CD8-positive, alpha-beta memory T cell (primary cell): Measurements from ENCODE around the gene EHMT1. TPM values are rescaled to one million over a fixed set of nuclear protein-coding genes. Genes with fewer than 3 reads are reported as not detected.
"Not testable (repeated sequence)": the region's sequence is repeated elsewhere in the genome, so short reads cannot be mapped to it uniquely, and the experiment has no call there.

Source experiments
- CTCF ChIA-PET: fragments of 350-600 bp; sonication (Branson Sonifier 250); formaldehyde crosslinking; loops from one replicate; lab custom pipeline; 2021; ENCODE audit warnings: antibody characterized with exemption; lab: Charles Lee
- POLR2A ChIA-PET: fragments of 350-600 bp; sonication (Branson Sonifier 250); formaldehyde crosslinking; loops from one replicate; lab custom pipeline; 2021; ENCODE audit warnings: antibody characterized with exemption; lab: Charles Lee
- DNase-seq, 5 donors: peaks; one replicate each; pipeline versions ENCODE4 v3.0.0 to v3.0.0-alpha.2; 2020 to 2022; ENCODE audit warnings: mixed read lengths in 1 of 5
- H3K27ac ChIP-seq: one replicate; pipeline ENCODE4 v1.7.0; 2013; ENCODE audit warnings: low read depth, mild to moderate bottlenecking, low read length, moderate library complexity
- H3K27me3 ChIP-seq: 2 replicates; pipeline ENCODE4 v1.7.0; 2013; ENCODE audit warnings: low read length, mild to moderate bottlenecking; ENCODE audit not compliant: insufficient read depth, poor library complexity, severe bottlenecking
- H3K36me3 ChIP-seq: 2 replicates; pipeline ENCODE4 v1.7.0; 2013; ENCODE audit warnings: mild to moderate bottlenecking, low read length, moderate library complexity; ENCODE audit not compliant: insufficient read depth
- H3K4me1 ChIP-seq: 2 replicates; pipeline ENCODE4 v1.7.0; 2013; ENCODE audit warnings: mild to moderate bottlenecking, low read length, moderate library complexity; ENCODE audit not compliant: insufficient read depth
- H3K4me3 ChIP-seq: 2 replicates; pipeline ENCODE4 v1.7.0; 2013; ENCODE audit warnings: mild to moderate bottlenecking, low read length
- H3K9me3 ChIP-seq: 2 replicates; pipeline ENCODE4 v1.7.0; 2013; ENCODE audit warnings: mild to moderate bottlenecking, low read length
- H3K27ac Mint-ChIP-seq, 8 donors: one replicate each; pipeline ENCODE4 v1.8.0; 2020 to 2021; ENCODE audit warnings: mixed read lengths in 8 of 8, mild to moderate bottlenecking in 6 of 8, inconsistent platforms in 3 of 8, moderate library complexity in 3 of 8
- H3K27me3 Mint-ChIP-seq, 2 donors: one replicate each; pipeline ENCODE4 v1.8.0; 2020 to 2021; ENCODE audit warnings: mixed read lengths in 2 of 2, mild to moderate bottlenecking in 1 of 2, moderate library complexity in 1 of 2
- H3K36me3 Mint-ChIP-seq, 3 donors: one replicate each; pipeline ENCODE4 v1.8.0; 2020 to 2021; ENCODE audit warnings: mixed read lengths in 3 of 3, inconsistent platforms in 1 of 3, mild to moderate bottlenecking in 1 of 3
- H3K4me1 Mint-ChIP-seq, 3 donors: one replicate each; pipeline ENCODE4 v1.8.0; 2020 to 2021; ENCODE audit warnings: mixed read lengths in 3 of 3, inconsistent platforms in 1 of 3, mild to moderate bottlenecking in 1 of 3
- H3K4me3 Mint-ChIP-seq, 7 donors: one replicate each; pipeline ENCODE4 v1.8.0; 2020 to 2021; ENCODE audit warnings: mixed read lengths in 7 of 7, mild to moderate bottlenecking in 6 of 7, moderate library complexity in 4 of 7, inconsistent platforms in 2 of 7
- H3K9me3 Mint-ChIP-seq, 5 donors: one replicate each; pipeline ENCODE4 v1.8.0; 2020 to 2022; ENCODE audit warnings: mixed read lengths in 5 of 5, mild to moderate bottlenecking in 3 of 5, moderate library complexity in 2 of 5, inconsistent platforms in 1 of 5
- polyA plus RNA-seq: library from polyadenylated mRNA; unstranded; fragments of 300-500 nt; fragmentation: Illumina TruSeq; gene quantifications from one replicate; pipeline ENCODE4 v1.2.3, GENCODE V29; 2021
- total RNA-seq, 2 experiments: library from RNA; stranded (reverse); gene quantifications; one replicate each; pipeline ENCODE4 v1.2.3, GENCODE V29; 2021

The EHMT1 gene
- total and polyA plus RNA-seq, 3 experiments from 2014 or later = 37.0 to 74.6 (median 68.9) TPM

DNA sequence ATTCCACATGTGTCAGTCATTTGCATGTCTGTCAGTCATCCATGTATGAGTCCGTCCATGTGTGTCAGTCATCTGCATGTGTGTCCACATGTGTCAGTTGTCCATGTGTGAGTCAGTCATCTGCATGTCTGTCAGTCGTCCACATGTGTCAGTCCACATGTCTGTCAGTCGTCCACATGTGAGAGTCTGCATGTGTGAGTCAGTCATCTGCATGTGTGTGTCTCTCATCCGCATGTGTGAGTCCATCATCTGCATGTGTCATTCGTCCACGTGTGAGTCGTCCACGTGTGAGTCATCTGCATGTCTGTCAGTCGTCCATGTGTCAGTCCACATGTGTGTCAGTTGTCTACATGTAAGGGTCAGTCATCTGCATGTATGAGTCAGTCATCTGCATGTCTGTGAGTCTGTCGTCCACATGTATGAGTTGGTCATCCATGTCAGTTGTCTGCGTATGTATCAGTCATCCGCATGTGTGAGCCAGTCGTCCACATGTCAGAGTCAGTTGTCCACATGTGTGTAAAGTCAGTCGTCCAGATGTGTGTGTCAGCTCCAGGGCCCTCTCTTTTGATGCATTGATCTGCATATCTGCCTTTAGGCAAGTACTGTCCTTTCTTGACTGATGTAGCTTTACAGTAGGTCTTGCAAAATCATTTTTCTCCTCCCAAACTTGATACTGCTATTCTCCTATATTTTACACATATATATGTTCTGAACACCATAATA, 186.3 kb downstream of the EHMT1 start:
- Mint-ChIP-seq H3K4me1 (peaks cover 15 to 25% (median 21%) of the 10 kb centered on the region in 3 donors), H3K27me3 (no peaks in the 10 kb centered on the region), H3K27ac (peak overlapping the region in 3 of 8 donors; percentile 0 to 61 (median 23)), H3K4me3 (no peak overlapping the region), H3K9me3 (no peaks in the 10 kb centered on the region), H3K36me3 (peaks cover 0 to 68% (median 8%) of the 10 kb centered on the region in 3 donors)
- Histone ChIP-seq H3K4me1 (peaks cover 7% of the 10 kb centered on the region), H3K4me3 (no peak overlapping the region), H3K27me3 (no peaks in the 10 kb centered on the region), H3K27ac (no peak overlapping the region), H3K36me3 (peaks cover 7% of the 10 kb centered on the region), H3K9me3 (no peaks in the 10 kb centered on the region)
- ChIA-PET CTCF (no interaction called here), POLR2A (no interaction called here)
- DNase-seq = no peak

DNA sequence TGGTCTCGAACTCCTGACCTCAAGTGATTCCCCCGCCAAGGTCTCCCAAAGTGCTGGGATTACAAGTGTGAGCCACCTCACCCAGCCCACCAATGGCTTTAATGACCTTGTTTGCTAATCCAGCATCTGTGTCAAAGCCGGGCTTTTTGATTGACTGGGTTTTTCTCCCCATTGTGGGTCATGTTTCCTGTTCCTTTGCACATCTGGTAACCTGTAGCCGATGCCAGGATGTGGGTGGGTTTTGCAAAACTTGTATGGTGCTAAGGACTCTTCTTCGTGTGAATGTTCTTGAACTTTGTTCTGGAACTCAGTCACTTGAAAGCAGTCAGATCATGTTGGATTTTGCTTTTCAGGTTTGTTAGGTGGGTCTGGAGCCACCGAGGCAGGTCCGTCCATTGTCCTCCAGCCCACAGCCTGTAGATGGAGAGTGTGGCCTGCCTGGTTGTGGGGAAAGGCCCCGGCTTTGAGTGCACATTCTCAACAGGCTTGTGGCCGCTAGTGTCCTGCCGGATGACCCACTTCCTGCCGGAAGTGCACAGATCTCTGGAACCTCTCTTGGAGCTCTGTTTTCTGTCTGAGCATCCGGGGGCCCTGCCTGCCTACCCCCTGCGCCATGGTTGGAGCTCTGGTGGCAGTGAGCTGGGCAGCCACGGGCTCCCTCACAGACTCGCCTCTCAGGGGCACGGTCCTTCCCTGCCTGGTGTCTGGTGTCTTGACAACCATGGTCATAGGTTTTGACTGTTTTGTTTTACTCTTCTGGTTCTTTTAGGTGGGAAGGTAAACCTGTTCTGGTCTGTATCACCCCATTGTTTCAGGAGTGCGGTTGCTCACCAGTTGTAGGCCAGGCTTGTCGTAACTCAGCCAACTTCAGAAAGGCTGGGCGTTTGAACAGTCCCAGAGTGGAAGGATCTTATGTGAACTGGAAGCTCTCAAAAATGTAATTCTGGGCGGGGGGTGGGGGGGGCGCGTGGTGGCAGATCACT, 189.2 kb downstream of the EHMT1 start:
- no peak overlapping the region for H3K4me3 ChIP-seq
- ChIA-PET CTCF (no interaction called here), POLR2A (interaction anchor here (0.6 kb wide), 1 partner anchor 86 kb away, joined by 3 read pairs; no protein-coding TSS in a partner anchor)
- H3K27ac Mint-ChIP-seq = peak overlapping the region in 7 of 8 donors; percentile 4 to 88 (median 67)
- H3K27ac ChIP-seq = no peak overlapping the region
- peak in 2 of 5 donors; percentile 5 to 18 for DNase-seq
- H3K27me3 Mint-ChIP-seq = no peaks in the 10 kb centered on the region
- peaks cover 8% of the 10 kb centered on the region for H3K36me3 ChIP-seq
- peak overlapping the region in 2 of 7 donors; percentile 28 to 51 for H3K4me3 Mint-ChIP-seq
- H3K9me3 Mint-ChIP-seq = no peaks in the 10 kb centered on the region
- H3K4me1 Mint-ChIP-seq = peaks cover 16 to 25% (median 21%) of the 10 kb centered on the region in 3 donors
- H3K9me3 ChIP-seq = no peaks in the 10 kb centered on the region
- peaks cover 7% of the 10 kb centered on the region for H3K4me1 ChIP-seq
- H3K36me3 Mint-ChIP-seq = peaks cover 3 to 62% (median 5%) of the 10 kb centered on the region in 3 donors
- H3K27me3 ChIP-seq = no peaks in the 10 kb centered on the region

DNA sequence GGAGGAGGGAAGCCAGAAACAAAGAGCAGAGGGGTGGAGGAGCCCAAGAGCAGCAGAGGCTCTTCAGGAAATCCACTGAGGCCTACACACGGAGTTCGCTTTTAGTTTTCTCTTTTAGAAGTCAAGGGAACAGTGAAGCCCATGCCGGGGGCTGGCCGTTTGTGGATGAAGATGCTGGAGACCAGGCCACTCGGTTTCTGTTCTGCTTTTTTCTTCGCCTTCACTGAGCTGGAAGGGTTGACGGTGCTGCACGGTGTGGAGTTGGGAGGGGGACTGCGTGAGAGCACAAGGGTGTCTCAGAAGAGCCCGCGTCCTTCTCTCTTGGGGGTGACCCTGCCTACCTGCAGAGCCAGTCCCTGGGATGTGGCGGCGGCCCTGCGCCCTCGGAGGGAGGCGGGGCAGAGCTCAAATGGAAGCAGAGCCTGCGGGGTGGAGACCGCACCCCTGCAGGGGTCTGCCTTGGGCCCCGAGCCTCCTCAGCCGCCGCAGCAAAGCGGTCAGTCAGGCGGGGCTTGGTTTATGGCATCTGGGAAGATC, 190.3 kb downstream of the EHMT1 start:
- no peak overlapping the region for H3K27ac ChIP-seq
- no peak overlapping the region for H3K4me3 Mint-ChIP-seq
- CTCF ChIA-PET = no interaction called here
- H3K4me1 Mint-ChIP-seq = peaks cover 16 to 25% (median 21%) of the 10 kb centered on the region in 3 donors
- peaks cover 3 to 59% (median 3%) of the 10 kb centered on the region in 3 donors for H3K36me3 Mint-ChIP-seq
- H3K9me3 Mint-ChIP-seq = no peaks in the 10 kb centered on the region
- DNase-seq = no peak
- no peaks in the 10 kb centered on the region for H3K9me3 ChIP-seq
- H3K4me1 ChIP-seq = peaks cover 7% of the 10 kb centered on the region
- no peak overlapping the region for H3K27ac Mint-ChIP-seq
- POLR2A ChIA-PET = interaction anchor here (0.6 kb wide), 1 partner anchor 88 kb away, joined by 3 read pairs; no protein-coding TSS in a partner anchor
- no peaks in the 10 kb centered on the region for H3K27me3 Mint-ChIP-seq
- H3K27me3 ChIP-seq = no peaks in the 10 kb centered on the region
- no peak overlapping the region for H3K4me3 ChIP-seq
- peaks cover 14% of the 10 kb centered on the region for H3K36me3 ChIP-seq

DNA sequence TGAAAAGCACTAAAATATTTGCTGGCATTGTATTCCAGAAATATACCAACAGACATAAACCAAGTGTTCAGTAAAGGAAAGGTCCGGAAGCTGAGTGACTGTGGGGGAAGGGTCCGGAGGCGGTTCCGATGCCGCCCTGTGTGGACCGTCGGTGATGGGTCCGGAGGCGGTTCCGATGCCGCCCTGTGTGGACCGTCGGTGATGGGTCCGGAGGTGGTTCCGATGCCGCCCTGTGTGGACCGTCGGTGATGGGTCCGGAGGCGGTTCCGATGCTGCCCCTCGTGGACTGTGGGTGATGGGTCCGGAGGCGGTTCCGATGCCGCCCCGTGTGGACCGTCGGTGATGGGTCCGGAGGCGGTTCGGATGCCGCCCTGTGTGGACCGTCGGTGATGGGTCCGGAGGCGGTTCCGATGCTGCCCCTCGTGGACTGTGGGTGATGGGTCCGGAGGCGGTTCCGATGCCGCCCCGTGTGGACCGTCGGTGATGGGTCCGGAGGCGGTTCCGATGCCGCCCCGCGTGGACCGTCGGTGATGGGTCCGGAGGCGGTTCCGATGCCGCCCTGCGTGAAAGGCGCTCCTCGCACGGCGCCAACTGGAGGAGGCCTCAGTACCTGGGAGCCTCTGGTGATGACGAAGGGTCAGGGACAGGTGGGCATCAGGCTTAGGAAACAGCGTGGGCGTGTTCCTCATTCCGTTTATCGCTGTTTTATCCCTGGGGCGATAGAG, 191.1 kb downstream of the EHMT1 start:
- H3K9me3 Mint-ChIP-seq, H3K9me3 ChIP-seq, H3K4me1 ChIP-seq, H3K27me3 Mint-ChIP-seq, H3K4me3 ChIP-seq, H3K4me3 Mint-ChIP-seq, H3K27ac ChIP-seq, CTCF ChIA-PET, POLR2A ChIA-PET, DNase-seq, H3K27me3 ChIP-seq: not testable (repeated sequence)
- H3K4me1 Mint-ChIP-seq = peaks cover 13 to 25% (median 21%) of the 10 kb centered on the region in 3 donors
- peaks cover 3 to 59% (median 3%) of the 10 kb centered on the region in 3 donors for H3K36me3 Mint-ChIP-seq
- H3K27ac Mint-ChIP-seq = peak overlapping the region in 1 of 8 donors; percentile 50
- peaks cover 14% of the 10 kb centered on the region for H3K36me3 ChIP-seq

DNA sequence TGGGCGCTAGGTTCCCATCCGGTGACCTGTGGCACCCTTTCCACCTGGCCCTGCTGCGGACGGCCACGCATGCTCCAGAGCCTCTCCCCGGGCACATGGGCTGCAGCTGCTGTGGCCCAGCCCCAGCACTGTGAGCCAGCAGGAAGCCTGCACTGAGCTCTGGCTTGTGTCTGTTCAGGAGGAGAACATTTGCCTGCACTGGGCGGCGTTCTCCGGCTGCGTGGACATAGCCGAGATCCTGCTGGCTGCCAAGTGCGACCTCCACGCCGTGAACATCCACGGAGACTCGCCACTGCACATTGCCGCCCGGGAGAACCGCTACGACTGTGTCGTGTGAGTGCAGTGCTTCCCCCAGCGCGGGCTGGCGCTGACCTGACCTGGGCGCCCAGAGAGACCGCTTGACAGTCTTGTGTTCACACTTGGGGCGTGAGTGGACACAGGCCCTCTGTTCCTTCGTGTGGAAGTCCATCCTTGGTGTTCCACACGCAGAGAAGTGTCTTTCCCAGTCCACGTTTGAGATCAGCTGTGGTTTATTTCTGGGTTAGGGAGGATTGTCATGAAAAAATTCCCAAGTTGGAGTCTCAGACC, 192.6 kb downstream of the EHMT1 start:
- Histone ChIP-seq H3K27ac (no peak overlapping the region), H3K36me3 (peaks cover 22% of the 10 kb centered on the region), H3K4me3 (no peak overlapping the region), H3K4me1 (peaks cover 7% of the 10 kb centered on the region), H3K27me3 (no peaks in the 10 kb centered on the region), H3K9me3 (no peaks in the 10 kb centered on the region)
- no peak for DNase-seq
- Mint-ChIP-seq H3K4me1 (peaks cover 13 to 20% (median 16%) of the 10 kb centered on the region in 3 donors), H3K36me3 (peaks cover 5 to 65% (median 8%) of the 10 kb centered on the region in 3 donors), H3K4me3 (no peak overlapping the region), H3K9me3 (peaks cover 0 to 2% (median 0%) of the 10 kb centered on the region in 5 donors), H3K27ac (no peak overlapping the region), H3K27me3 (no peaks in the 10 kb centered on the region)
- ChIA-PET CTCF (no interaction called here), POLR2A (no interaction called here)

DNA sequence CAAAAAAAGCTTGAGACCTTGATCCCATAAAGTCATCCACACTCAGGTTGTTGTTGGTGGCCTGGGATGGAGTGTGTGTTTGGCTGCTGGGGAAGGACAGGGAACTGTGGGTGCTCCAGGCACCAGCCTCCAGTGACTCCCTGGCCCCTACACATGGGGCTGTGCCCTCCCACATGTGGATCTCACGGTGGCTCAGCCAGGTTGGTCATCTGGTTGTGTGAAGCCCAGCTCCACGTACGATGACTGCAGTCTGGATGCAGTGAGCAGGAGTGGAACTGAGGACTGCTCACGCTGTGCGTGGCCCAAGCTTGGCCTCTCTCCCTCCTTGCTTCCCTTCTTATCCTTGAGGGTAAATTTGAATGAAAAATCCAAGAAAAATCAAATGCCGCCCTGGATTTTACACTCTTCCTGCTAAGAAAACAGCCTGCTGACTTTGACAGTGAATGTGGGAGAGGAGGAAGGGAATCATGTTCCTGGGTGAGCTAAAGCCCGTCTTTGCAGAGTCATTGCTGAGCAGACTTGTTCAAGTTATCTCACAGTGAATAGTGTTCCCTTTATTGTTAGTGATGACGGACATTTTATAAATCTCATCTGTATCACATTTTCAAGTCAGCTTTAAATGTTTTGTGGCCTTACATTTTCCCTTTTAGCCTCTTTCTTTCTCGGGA, 193.7 kb downstream of the EHMT1 start:
- no peak for DNase-seq
- Mint-ChIP-seq H3K4me1 (peaks cover 9 to 10% (median 9%) of the 10 kb centered on the region in 3 donors), H3K9me3 (peaks cover 0 to 2% (median 0%) of the 10 kb centered on the region in 5 donors), H3K27ac (peak overlapping the region in 1 of 8 donors; percentile 42), H3K4me3 (no peak overlapping the region), H3K27me3 (no peaks in the 10 kb centered on the region), H3K36me3 (peaks cover 11 to 73% (median 12%) of the 10 kb centered on the region in 3 donors)
- no peaks in the 10 kb centered on the region for H3K27me3 ChIP-seq
- ChIA-PET POLR2A (no interaction called here), CTCF (no interaction called here)
- no peak overlapping the region for H3K27ac ChIP-seq
- H3K4me3 ChIP-seq = no peak overlapping the region
- H3K36me3 ChIP-seq = peaks cover 28% of the 10 kb centered on the region
- no peaks in the 10 kb centered on the region for H3K9me3 ChIP-seq
- H3K4me1 ChIP-seq = peaks cover 7% of the 10 kb centered on the region

DNA sequence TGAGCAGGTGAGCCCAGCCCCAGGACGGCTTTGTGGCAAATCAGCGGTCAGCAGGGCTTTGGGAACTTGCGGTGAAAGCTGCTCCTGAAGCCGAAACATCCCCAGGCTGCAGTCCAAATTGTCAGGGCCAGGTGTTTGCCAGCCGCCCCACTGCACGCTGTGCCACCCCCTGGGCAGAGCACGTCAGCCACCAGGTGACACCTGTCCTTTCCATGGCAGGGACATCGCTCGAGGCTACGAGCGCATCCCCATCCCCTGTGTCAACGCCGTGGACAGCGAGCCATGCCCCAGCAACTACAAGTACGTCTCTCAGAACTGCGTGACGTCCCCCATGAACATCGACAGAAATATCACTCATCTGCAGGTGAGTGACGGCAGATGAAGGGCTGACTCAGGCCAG, 194.4 kb downstream of the EHMT1 start:
- Mint-ChIP-seq H3K9me3 (peaks cover 0 to 2% (median 0%) of the 10 kb centered on the region in 5 donors), H3K4me3 (no peak overlapping the region), H3K27me3 (no peaks in the 10 kb centered on the region), H3K27ac (no peak overlapping the region), H3K4me1 (peaks cover 3 to 4% (median 4%) of the 10 kb centered on the region in 3 donors), H3K36me3 (peaks cover 15 to 76% (median 17%) of the 10 kb centered on the region in 3 donors)
- no peak overlapping the region for H3K27ac ChIP-seq
- DNase-seq = no peak
- H3K4me1 ChIP-seq = peaks cover 2% of the 10 kb centered on the region
- ChIA-PET CTCF (no interaction called here), POLR2A (no interaction called here)
- no peaks in the 10 kb centered on the region for H3K27me3 ChIP-seq
- H3K4me3 ChIP-seq = no peak overlapping the region
- H3K9me3 ChIP-seq = no peaks in the 10 kb centered on the region
- peaks cover 35% of the 10 kb centered on the region for H3K36me3 ChIP-seq
